Lower lobe of right lung (tissue), 2 donors: ENCODE measurements around the gene SLC4A7. TPM values are rescaled to one million over a fixed set of nuclear protein-coding genes. Genes with fewer than 3 reads are reported as not detected.
A peak's percentile ranks its signal among the peaks of the same experiment; 100 is the strongest.
"Not testable (repeated sequence)": the region's sequence is repeated elsewhere in the genome, so short reads cannot be mapped to it uniquely, and the experiment has no call there.

ENCODE experiments used
- ATAC-seq, 2 donors: fragments of 200-7000 bp; cut with Tn5 transposase; one replicate each; pipeline ENCODE4 v1.9.1; 2020 to 2022; ENCODE audit warnings: mild to moderate bottlenecking in 2 of 2, moderate library complexity in 2 of 2
- DNase-seq: peaks from one replicate; pipeline ENCODE4 v3.0.0-alpha.2; 2020
- H3K27ac ChIP-seq: fragments of 200-600 bp; one replicate; pipeline ENCODE4 v1.8.0; 2022
- H3K27me3 ChIP-seq: fragments of 200-600 bp; one replicate; pipeline ENCODE4 v1.8.0; 2022; ENCODE audit warnings: low read depth
- H3K36me3 ChIP-seq: fragments of 200-600 bp; one replicate; pipeline ENCODE4 v1.8.0; 2022; ENCODE audit warnings: mild to moderate bottlenecking
- H3K4me1 ChIP-seq: fragments of 200-600 bp; one replicate; pipeline ENCODE4 v1.8.0; 2022
- H3K4me3 ChIP-seq: fragments of 200-600 bp; one replicate; pipeline ENCODE4 v1.8.0; 2022; ENCODE audit warnings: mild to moderate bottlenecking
- H3K9me3 ChIP-seq: fragments of 200-600 bp; one replicate; pipeline ENCODE4 v1.8.0; 2022
- intact Hi-C: fragments of 100-400 bp; cut with DNase I; formaldehyde crosslinking; loops from one replicate; pipeline ENCODE4 v1.11.0; 2022
- total RNA-seq: library from RNA; stranded (reverse); fragmentation: NEBNext Ultra II Directional; extraction: Animal tissue kit (Norgen Biotek cat#: 25700); gene quantifications from one replicate; pipeline ENCODE4 v1.2.1, GENCODE V29; 2021
- TF ChIP-seq, protein P1 (sequence below): fragments of 200-600 bp; IDR thresholded peaks from one replicate; pipeline ENCODE4 v1.8.0; 2022; ENCODE audit warnings: antibody characterized with exemption, mild to moderate bottlenecking
- donor health status: DM: no; HTN: yes; CAD: no; lungs with severe emphysema.

SLC4A7 gene
- total RNA-seq, 1 donor from 2014 or later = 17.2 TPM

DNA sequence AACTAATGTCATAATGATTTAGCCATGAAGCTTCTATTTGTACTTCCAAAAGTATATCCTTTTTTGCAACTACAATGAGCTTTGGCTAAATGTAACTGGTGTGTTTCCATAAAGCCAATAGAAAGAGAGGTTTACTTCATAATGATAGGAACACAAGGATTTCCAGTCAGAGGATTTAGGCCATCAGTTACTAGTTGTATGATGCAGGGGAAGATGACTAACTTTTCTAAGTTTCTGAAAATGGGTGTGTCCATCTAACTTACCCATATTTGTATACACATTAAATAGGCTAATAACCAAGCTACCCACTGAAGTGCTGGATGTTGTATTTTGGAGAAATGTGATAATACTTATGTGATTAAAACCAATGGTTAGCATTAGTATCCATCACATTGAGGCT is 55.7 kb downstream of the SLC4A7 start:
- H3K9me3 ChIP-seq = no peaks in the 10 kb centered on the region
- no peak overlapping the region for H3K4me3 ChIP-seq
- intact Hi-C loops = no loop called here
- ATAC-seq (no peak), DNase-seq (no peak)
- H3K4me1 ChIP-seq = peaks cover 8% of the 10 kb centered on the region
- no peak overlapping the region for H3K27ac ChIP-seq
- H3K36me3 ChIP-seq = peaks cover 24% of the 10 kb centered on the region
- TF ChIP-seq, protein P1, sequence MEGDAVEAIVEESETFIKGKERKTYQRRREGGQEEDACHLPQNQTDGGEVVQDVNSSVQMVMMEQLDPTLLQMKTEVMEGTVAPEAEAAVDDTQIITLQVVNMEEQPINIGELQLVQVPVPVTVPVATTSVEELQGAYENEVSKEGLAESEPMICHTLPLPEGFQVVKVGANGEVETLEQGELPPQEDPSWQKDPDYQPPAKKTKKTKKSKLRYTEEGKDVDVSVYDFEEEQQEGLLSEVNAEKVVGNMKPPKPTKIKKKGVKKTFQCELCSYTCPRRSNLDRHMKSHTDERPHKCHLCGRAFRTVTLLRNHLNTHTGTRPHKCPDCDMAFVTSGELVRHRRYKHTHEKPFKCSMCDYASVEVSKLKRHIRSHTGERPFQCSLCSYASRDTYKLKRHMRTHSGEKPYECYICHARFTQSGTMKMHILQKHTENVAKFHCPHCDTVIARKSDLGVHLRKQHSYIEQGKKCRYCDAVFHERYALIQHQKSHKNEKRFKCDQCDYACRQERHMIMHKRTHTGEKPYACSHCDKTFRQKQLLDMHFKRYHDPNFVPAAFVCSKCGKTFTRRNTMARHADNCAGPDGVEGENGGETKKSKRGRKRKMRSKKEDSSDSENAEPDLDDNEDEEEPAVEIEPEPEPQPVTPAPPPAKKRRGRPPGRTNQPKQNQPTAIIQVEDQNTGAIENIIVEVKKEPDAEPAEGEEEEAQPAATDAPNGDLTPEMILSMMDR = no peak
- H3K27me3 ChIP-seq = no peaks in the 10 kb centered on the region

DNA sequence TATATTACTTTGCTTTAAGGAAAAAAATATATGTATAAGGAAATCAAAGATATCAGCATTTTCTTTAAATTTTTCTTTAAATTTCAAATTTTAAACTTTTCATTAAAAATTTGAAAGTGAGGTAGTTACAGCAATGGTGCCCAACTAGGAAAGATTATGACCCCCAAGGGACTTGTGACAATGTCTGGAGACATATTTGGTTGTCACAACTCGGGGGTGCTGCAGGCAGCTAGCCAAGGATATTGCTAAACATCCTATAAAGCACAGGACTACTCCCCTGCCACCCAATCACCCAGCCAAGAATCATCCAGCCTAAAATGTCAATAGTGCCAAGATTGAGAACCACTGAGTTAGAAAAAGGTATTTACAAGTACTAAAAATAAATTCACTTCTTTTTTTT is 57.3 kb downstream of the SLC4A7 start:
- Histone ChIP-seq H3K27me3 (no peaks in the 10 kb centered on the region), H3K9me3 (no peaks in the 10 kb centered on the region), H3K4me1 (peaks cover 8% of the 10 kb centered on the region), H3K36me3 (peaks cover 13% of the 10 kb centered on the region), H3K4me3 (no peak overlapping the region), H3K27ac (no peak overlapping the region)
- DNase-seq (no peak), ATAC-seq (no peak)
- intact Hi-C loops = no loop called here
- TF ChIP-seq, protein P1 = no peak

DNA sequence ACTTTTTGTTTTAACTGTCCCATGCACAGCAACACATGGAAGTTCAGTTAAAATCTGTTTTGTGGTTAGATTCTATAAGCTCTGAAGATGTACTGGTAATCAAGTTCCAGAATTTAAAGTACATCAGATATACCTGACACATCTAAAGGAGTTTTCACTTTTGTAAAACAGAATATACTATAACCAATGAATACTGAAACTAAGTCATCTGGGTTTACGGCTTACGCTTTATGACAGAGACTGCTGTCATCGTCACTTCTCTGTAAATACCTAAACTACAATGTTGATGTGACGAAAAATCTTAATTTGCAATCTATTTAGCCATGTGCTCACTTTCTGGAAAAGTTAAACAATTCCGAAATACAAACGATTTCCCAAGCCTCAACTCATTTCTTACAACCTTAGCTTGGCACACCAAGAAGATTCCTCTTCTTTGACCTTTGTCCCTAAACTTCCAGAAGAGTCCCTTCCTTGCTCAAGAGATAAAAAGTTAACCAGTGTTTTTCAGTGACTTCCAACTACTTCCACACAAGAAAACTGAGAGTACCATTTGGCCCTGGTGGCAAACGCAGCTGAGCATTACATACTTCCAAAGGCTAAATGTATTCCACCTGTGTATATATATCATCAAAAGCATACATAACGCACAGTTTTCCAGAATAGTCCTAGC is 58.2 kb downstream of the SLC4A7 start:
- intact Hi-C loops = no loop called here

DNA sequence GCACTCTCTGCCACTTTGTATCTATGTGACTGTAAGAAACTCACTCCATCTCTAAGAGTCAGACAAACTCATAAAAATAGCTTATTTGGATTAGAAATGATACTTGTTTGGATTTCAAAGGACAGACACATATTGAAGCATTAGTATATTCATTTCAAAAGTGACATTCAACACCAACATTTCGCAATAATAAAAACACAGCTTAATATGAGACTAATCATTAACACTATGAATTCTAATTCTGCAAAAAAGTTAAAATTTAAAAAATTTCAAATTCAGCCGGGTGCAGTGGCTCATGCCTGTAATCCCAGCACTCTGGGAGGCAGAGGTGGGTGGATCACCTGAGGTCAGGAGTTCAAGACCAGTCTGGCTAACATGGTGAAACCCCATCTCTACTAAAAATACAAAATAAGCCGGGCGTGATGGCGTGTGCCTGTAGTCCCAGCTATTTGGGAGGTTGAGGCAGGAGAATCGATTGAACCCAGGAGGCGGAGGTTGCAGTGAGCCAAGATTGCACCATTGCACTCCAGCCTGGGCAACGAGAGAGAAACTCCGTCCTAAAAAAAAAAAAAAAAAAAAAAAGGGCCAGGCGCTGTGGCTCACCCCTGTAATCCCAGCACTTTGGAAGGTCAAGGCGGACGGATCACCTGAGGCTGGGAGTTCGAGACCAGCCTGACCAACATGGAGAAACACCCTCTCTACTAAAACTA is 59.2 kb downstream of the SLC4A7 start:
- H3K27ac ChIP-seq, intact Hi-C loops, ATAC-seq, H3K4me1 ChIP-seq, H3K4me3 ChIP-seq, H3K27me3 ChIP-seq, H3K9me3 ChIP-seq, DNase-seq: not testable (repeated sequence)
- H3K36me3 ChIP-seq = peaks cover 14% of the 10 kb centered on the region

More for the DNA sequence above, 58.2 kb downstream of the SLC4A7 start:
- Histone ChIP-seq H3K9me3 (no peaks in the 10 kb centered on the region), H3K36me3 (peaks cover 13% of the 10 kb centered on the region), H3K27me3 (no peaks in the 10 kb centered on the region), H3K4me3 (no peak overlapping the region), H3K27ac (no peak overlapping the region), H3K4me1 (peaks cover 2% of the 10 kb centered on the region)
- DNase-seq (no peak), ATAC-seq (no peak)
- TF ChIP-seq, protein P1 = no peak

DNA sequence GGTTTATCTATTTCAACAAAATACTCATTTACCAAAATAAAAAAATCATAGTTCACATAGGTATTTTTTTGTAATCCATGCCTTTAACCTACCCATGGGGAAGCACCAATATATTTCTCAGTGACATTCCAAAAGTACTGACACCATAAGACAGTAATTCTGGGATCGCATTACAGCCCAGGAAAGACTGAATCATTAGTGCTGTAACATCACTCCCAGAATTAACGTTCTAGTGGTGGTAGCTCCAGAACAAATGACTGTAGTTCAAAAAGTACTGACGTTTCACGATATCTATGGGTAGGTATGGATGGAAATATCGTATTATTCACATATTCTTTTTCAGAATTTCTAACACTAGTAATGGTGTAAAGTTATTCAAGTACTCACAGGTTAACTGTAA is 60.7 kb downstream of the SLC4A7 start:
- intact Hi-C loops = no loop called here
- DNase-seq (no peak), ATAC-seq (no peak)
- TF ChIP-seq, protein P1 = no peak
- H3K27me3 ChIP-seq = no peaks in the 10 kb centered on the region
- peaks cover 27% of the 10 kb centered on the region for H3K36me3 ChIP-seq
- no peaks in the 10 kb centered on the region for H3K9me3 ChIP-seq
- no peak overlapping the region for H3K4me3 ChIP-seq
- no peak overlapping the region for H3K27ac ChIP-seq
- H3K4me1 ChIP-seq = no peaks in the 10 kb centered on the region

DNA sequence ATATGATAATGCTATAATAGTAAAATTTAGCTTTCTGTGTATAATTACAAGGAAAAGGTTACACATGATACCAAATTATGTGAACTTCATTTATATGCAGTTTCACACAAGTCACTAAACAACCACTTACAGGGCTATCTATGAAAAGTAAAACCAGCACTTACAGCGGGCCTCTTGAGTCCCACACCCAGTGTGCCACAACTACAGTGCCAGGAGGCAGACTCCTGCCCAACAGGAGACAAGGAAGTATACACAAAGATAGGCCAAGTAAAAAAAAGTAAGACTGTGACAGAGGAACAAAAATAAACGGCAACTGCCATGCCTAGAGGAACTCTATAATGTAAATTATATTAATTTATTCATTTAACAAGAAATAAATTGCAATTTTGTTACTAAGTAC is 61.6 kb downstream of the SLC4A7 start:
- intact Hi-C loops = no loop called here
- Histone ChIP-seq H3K4me3 (no peak overlapping the region), H3K36me3 (peaks cover 34% of the 10 kb centered on the region), H3K27me3 (no peaks in the 10 kb centered on the region), H3K9me3 (no peaks in the 10 kb centered on the region), H3K4me1 (no peaks in the 10 kb centered on the region), H3K27ac (no peak overlapping the region)
- ATAC-seq = peak; percentile 58 to 82
- no peak for DNase-seq
- TF ChIP-seq, protein P1 = no peak
